Hepatocyte (in vitro differentiated cells): ENCODE data around the gene RASSF4. TPM values are rescaled to one million over a fixed set of nuclear protein-coding genes. Genes with fewer than 3 reads are reported as not detected.
A peak's percentile ranks its signal among the peaks of the same experiment; 100 is the strongest.

Experiments
- DNase-seq: peaks from one replicate; pipeline ENCODE4 v3.0.0-alpha.2; 2016; ENCODE audit warnings: low spot score
- H2AFZ ChIP-seq: fragments of 200-600 bp; sonication (generic); 2 replicates; pipeline ENCODE4 v1.6.0; 2016; ENCODE audit warnings: antibody characterized with exemption, mild to moderate bottlenecking
- H3K27ac ChIP-seq: fragments of 200-600 bp; sonication (generic); 2 replicates; pipeline ENCODE4 v1.5.1; 2016; ENCODE audit warnings: mild to moderate bottlenecking
- H3K27me3 ChIP-seq: fragments of 200-600 bp; sonication (generic); 2 replicates; pipeline ENCODE4 v1.6.1; 2016
- H3K36me3 ChIP-seq: fragments of 200-600 bp; sonication (generic); replicated peaks from 2 replicates; pipeline ENCODE4 v1.5.1; 2016; ENCODE audit warnings: low read depth; ENCODE audit not compliant: insufficient read depth
- H3K4me1 ChIP-seq: fragments of 200-600 bp; sonication (generic); 2 replicates; pipeline ENCODE4 v1.5.1; 2016; ENCODE audit warnings: mild to moderate bottlenecking, moderate library complexity; ENCODE audit not compliant: insufficient read depth
- H3K4me2 ChIP-seq: fragments of 200-600 bp; sonication (generic); 2 replicates; pipeline ENCODE4 v1.6.0; 2016
- H3K4me3 ChIP-seq: fragments of 200-600 bp; sonication (generic); 2 replicates; pipeline ENCODE4 v1.5.1; 2016; ENCODE audit warnings: mild to moderate bottlenecking
- H3K79me2 ChIP-seq: fragments of 200-600 bp; sonication (generic); 2 replicates; pipeline ENCODE4 v1.6.0; 2017; ENCODE audit warnings: mild to moderate bottlenecking
- H3K9me2 ChIP-seq: fragments of 200-600 bp; sonication (generic); replicated peaks from 2 replicates; pipeline ENCODE4 v1.6.0; 2017; ENCODE audit warnings: mild to moderate bottlenecking; ENCODE audit not compliant: insufficient read depth
- H3K9me3 ChIP-seq: fragments of 200-600 bp; sonication (generic); 2 replicates; pipeline ENCODE4 v1.5.1; 2016; ENCODE audit warnings: low read depth, mild to moderate bottlenecking
- H4K20me1 ChIP-seq: fragments of 200-600 bp; sonication (generic); 2 replicates; pipeline ENCODE4 v1.6.0; 2016; ENCODE audit warnings: mild to moderate bottlenecking; ENCODE audit not compliant: insufficient read depth, poor library complexity, severe bottlenecking
- CTCF ChIP-seq: fragments of 200-600 bp; sonication (generic); IDR thresholded peaks from 2 replicates; pipeline ENCODE4 v1.5.1; 2016; ENCODE audit warnings: antibody characterized with exemption, mild to moderate bottlenecking; ENCODE audit not compliant: poor library complexity
- EZH2 ChIP-seq: fragments of 200-600 bp; sonication (generic); IDR thresholded peaks from 2 replicates; pipeline ENCODE4 v1.6.1; 2016; ENCODE audit warnings: antibody characterized with exemption, mild to moderate bottlenecking, borderline replicate concordance
- EZH2phosphoT487 ChIP-seq: fragments of 200-600 bp; sonication (generic); IDR thresholded peaks from one replicate; pipeline ENCODE4 v1.6.1; 2018; ENCODE audit warnings: antibody characterized with exemption, mild to moderate bottlenecking, low read depth, moderate library complexity; ENCODE audit not compliant: unreplicated experiment, severe bottlenecking
- WGBS: methylation state at CpG from one replicate; pipeline ENCODE4 v1.1.6; 2016; ENCODE audit warnings: low lambda C conversion rate; ENCODE audit errors: missing lambda C conversion rate; 5-methylcytosine and 5-hydroxymethylcytosine counted together
- polyA plus RNA-seq: library from polyadenylated mRNA; unstranded; fragments of >200 nt; fragmentation: Nextera tagmentation; extraction: Ambion mirVana; gene quantifications from 2 replicates; pipeline ENCODE4 v1.2.1, GENCODE V29; 2016
- total RNA-seq: library from RNA; depleted of rRNA; stranded (reverse); fragments of >200 nt; gene quantifications from 2 replicates; pipeline ENCODE4 v1.2.3, GENCODE V29; 2014

RASSF4 gene
- total and polyA plus RNA-seq, 2 experiments from 2014 or later, result 19.2 to 20.1 TPM

- H2AFZ ChIP-seq, result no peak overlapping the region
- H3K27ac ChIP-seq, result no peak overlapping the region
- H3K36me3 ChIP-seq, result no peaks in the 10 kb centered on the region
- H3K4me2 ChIP-seq, result no peak overlapping the region
- no peaks in the 10 kb centered on the region for H3K9me2 ChIP-seq
- H3K4me3 ChIP-seq, result no peak overlapping the region
- H3K27me3 ChIP-seq, result no peaks in the 10 kb centered on the region
- DNase-seq, result no peak
- H3K4me1 ChIP-seq, result peaks cover 32% of the 10 kb centered on the region
- TF ChIP-seq CTCF, result no peak
- TF ChIP-seq EZH2phosphoT487, result no peak
- TF ChIP-seq EZH2, result no peak
- no peaks in the 10 kb centered on the region for H4K20me1 ChIP-seq
- H3K79me2 ChIP-seq, result peaks cover 10% of the 10 kb centered on the region
- 96% methylated on average over 12 of the region's 12 CpGs for whole genome bisulfite sequencing
- H3K9me3 ChIP-seq, result no peaks in the 10 kb centered on the region
Measured at GRCh38 chr10:44971935-44972757, 12.5 kb downstream of the RASSF4 start.

- WGBS, result 80% methylated on average over 6 of the region's 6 CpGs
- H3K27ac ChIP-seq, result no peak overlapping the region
- DNase-seq, result no peak
Measured at GRCh38 chr10:44972874-44973306, 13.3 kb downstream of the RASSF4 start.

GRCh38 chr10:44973323-44974081, 13.9 kb downstream of the RASSF4 start:
- Histone ChIP-seq H3K79me2 (peaks cover 4% of the 10 kb centered on the region), H3K4me1 (peaks cover 41% of the 10 kb centered on the region), H2AFZ (no peak overlapping the region), H3K27ac (no peak overlapping the region), H3K9me2 (no peaks in the 10 kb centered on the region), H3K27me3 (no peaks in the 10 kb centered on the region), H3K9me3 (no peaks in the 10 kb centered on the region), H3K4me3 (no peak overlapping the region), H3K4me2 (peak overlapping the region; percentile 92), H4K20me1 (no peaks in the 10 kb centered on the region), H3K36me3 (no peaks in the 10 kb centered on the region)
- no peak for TF ChIP-seq CTCF
- no peak for TF ChIP-seq EZH2
- no peak for TF ChIP-seq EZH2phosphoT487
- 77% methylated on average over 18 of the region's 18 CpGs for WGBS
- DNase-seq, result no peak

More at GRCh38 chr10:44972874-44973306, 13.3 kb downstream of the RASSF4 start:
- H4K20me1 ChIP-seq, result no peaks in the 10 kb centered on the region
- H3K9me3 ChIP-seq, result no peaks in the 10 kb centered on the region
- H2AFZ ChIP-seq, result no peak overlapping the region
- H3K9me2 ChIP-seq, result no peaks in the 10 kb centered on the region
- peaks cover 6% of the 10 kb centered on the region for H3K79me2 ChIP-seq
- peaks cover 35% of the 10 kb centered on the region for H3K4me1 ChIP-seq
- no peak overlapping the region for H3K4me2 ChIP-seq
- TF ChIP-seq EZH2phosphoT487 (no peak), EZH2 (no peak), CTCF (no peak)
- no peak overlapping the region for H3K4me3 ChIP-seq
- H3K36me3 ChIP-seq, result no peaks in the 10 kb centered on the region
- H3K27me3 ChIP-seq, result no peaks in the 10 kb centered on the region
